Parietal lobe (tissue), 1 donor: ENCODE measurements around the gene SLC26A9. TPM values are rescaled to one million over a fixed set of nuclear protein-coding genes. Genes with fewer than 3 reads are reported as not detected.

Experiments used
- total RNA-seq: library from RNA; depleted of rRNA; stranded (reverse); fragments of >200 nt; gene quantifications from one replicate; pipeline ENCODE4 v1.2.3, GENCODE V29; 2014

Gene SLC26A9, protein sequence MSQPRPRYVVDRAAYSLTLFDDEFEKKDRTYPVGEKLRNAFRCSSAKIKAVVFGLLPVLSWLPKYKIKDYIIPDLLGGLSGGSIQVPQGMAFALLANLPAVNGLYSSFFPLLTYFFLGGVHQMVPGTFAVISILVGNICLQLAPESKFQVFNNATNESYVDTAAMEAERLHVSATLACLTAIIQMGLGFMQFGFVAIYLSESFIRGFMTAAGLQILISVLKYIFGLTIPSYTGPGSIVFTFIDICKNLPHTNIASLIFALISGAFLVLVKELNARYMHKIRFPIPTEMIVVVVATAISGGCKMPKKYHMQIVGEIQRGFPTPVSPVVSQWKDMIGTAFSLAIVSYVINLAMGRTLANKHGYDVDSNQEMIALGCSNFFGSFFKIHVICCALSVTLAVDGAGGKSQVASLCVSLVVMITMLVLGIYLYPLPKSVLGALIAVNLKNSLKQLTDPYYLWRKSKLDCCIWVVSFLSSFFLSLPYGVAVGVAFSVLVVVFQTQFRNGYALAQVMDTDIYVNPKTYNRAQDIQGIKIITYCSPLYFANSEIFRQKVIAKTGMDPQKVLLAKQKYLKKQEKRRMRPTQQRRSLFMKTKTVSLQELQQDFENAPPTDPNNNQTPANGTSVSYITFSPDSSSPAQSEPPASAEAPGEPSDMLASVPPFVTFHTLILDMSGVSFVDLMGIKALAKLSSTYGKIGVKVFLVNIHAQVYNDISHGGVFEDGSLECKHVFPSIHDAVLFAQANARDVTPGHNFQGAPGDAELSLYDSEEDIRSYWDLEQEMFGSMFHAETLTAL
- not detected for total RNA-seq

GRCh38 chr1:205943245-205943644, at the start of gene SLC26A9:
TSS of gene SLC26A9 (minus strand) at chr1:205943456. CDS start at chr1:205935820, 7,636 bp downstream.

Other genes with a start within 250 kb of the SLC26A9 start
- gene NUCKS1, start 193.3 kb downstream of the SLC26A9 start, total RNA-seq: 195 TPM
- 8.5 TPM for gene RAB29, start 168.0 kb downstream of the SLC26A9 start, total RNA-seq
- gene SLC41A1, start 130.3 kb downstream of the SLC26A9 start, total RNA-seq: 11.0 TPM
- not detected for gene PM20D1, start 93.3 kb downstream of the SLC26A9 start, total RNA-seq
- gene RAB7B, start 59.9 kb upstream of the SLC26A9 start, total RNA-seq: 0.31 TPM
- gene CTSE, start 80.4 kb upstream of the SLC26A9 start, total RNA-seq: not detected
- not detected for gene RHEX, start 109.7 kb upstream of the SLC26A9 start, total RNA-seq
- not detected for gene AVPR1B, start 173.9 kb upstream of the SLC26A9 start, total RNA-seq